GM12872 (cell line): ENCODE measurements around the gene CHKB.

Experiments
- CTCF ChIP-seq: IDR thresholded peaks from 3 replicates; pipeline ENCODE4 v1.5.1; 2011; ENCODE audit warnings: low read depth, mild to moderate bottlenecking, low read length, moderate library complexity; ENCODE audit not compliant: insufficient read depth

CHKB gene

GRCh38 chr22:50584106-50585096 is 1.8 kb upstream of the CHKB start:
- TF ChIP-seq CTCF: no peak

- no peak for TF ChIP-seq CTCF
Measured at GRCh38 chr22:50583294-50583861, 729 bp upstream of the CHKB start.

- TF ChIP-seq CTCF: no peak
Measured at GRCh38 chr22:50581950-50582492, 628 bp downstream of the CHKB start.

- no peak for TF ChIP-seq CTCF
Measured at GRCh38 chr22:50581031-50581949, 1.4 kb downstream of the CHKB start.

GRCh38 chr22:50579752-50580151 is 2.9 kb downstream of the CHKB start:
- no peak for TF ChIP-seq CTCF

- TF ChIP-seq CTCF: no peak
Measured at GRCh38 chr22:50578776-50579310, 3.8 kb downstream of the CHKB start.
